NCI-H1417 (cell line): Measurements from ENCODE around the gene MTIF3.
A peak's percentile ranks its signal among the peaks of the same experiment; 100 is the strongest.

Experiments
- DNase-seq, 3 experiments: peaks; one replicate each; lab custom pipeline; 2025; lab: John Stamatoyannopoulos, UW

MTIF3 gene

DNA sequence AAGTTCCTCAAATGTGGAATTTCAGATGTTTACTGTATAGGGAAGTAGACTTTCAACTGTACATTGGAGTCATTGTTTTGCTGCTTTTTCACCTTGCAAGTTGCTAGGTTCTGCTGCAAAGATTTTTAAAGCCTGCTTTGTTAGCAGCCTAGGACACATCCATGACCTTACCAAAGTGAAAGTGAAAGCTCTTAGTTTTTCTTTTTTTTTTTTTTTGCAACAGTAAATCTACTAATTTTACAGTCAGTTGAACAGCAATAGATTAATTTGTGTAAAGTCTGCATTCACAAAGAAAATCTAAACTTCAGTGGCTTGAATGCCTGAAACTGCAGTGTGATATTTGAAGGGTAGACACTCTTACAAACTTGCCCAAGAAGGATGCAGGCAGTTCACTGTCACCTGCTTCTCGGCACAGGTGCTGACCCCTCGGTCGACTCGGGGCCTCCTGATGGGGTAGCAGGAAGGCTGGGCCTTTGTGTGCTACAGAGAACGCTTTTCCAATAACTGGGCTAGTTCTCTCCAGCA lies 5.0 kb upstream of the MTIF3 start:
- peak in 1 of 3 experiments; percentile 24 for DNase-seq

DNA sequence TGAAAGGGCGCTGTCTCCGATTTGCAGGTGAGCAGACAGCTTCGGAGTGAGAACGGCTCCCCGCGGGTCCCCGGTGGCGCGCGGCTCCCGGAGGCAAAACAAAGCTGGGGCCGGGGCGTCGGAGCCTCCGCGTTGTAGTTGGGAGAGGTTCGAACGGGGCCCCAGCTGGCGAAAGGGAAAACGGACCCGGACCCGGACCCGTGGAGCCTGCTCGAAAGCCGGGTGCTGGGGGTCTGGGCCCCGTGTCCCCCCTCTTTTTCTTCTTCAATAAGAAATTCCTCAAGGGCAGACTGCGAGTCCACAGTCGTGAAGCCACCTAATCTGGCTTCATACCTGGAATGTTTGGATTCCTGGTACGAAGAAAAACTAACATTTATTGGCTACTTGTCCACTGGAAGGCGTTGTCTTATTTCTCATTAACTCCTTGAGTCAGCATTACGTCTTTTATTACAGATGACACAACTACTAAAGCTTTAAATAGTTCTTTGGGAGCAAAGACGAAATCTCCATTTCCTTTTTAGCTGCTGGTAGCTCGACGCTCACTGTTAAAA lies 632 bp upstream of the MTIF3 start:
- peak in 2 of 3 experiments; percentile 66 to 79 for DNase-seq

DNA sequence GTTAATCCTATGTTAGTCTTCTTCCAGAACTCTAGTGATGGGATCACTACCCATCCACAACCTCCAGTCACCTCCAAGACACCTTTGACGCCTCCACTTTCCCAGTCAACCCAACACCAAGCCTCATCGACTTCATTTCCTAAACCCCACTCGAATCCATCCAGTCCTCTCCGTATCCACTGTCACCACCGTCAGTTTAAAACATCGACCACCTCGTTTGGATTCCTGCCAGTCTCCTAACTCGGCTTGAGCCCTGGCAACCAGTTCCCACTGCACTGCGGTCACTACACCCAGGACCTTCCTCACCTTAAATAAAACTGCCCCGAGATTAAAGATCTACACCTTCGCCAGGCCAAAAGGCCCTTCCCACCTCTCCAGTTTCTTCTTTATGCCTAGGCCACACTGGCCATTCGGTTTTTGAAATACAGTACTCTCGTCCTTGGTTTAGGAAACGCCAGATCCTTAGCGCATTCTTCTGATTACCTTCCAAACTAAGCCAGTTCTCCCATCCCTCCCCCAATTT lies 1.2 kb downstream of the MTIF3 start:
- DNase-seq, result peak in 2 of 3 experiments; percentile 20 to 61

DNA sequence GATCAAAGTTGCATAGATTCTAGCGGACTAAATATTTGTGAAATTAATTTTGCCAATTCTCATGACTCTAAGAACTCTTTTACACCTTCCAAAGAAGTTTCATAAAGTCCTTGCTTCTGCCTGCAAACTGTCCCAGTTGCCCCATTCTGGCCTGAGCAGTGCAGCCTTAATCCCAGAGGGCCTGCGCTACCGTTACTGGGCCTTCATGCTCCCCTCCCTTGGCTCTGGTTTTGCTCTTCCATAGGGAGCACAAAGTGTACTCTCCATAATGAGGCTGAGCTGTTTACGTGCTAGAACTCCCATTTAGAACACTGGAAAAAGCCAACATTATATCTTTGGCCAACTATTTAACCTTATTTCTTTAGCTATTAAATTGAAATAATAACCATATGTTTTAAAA lies 2.1 kb downstream of the MTIF3 start:
- no peak for DNase-seq

DNA sequence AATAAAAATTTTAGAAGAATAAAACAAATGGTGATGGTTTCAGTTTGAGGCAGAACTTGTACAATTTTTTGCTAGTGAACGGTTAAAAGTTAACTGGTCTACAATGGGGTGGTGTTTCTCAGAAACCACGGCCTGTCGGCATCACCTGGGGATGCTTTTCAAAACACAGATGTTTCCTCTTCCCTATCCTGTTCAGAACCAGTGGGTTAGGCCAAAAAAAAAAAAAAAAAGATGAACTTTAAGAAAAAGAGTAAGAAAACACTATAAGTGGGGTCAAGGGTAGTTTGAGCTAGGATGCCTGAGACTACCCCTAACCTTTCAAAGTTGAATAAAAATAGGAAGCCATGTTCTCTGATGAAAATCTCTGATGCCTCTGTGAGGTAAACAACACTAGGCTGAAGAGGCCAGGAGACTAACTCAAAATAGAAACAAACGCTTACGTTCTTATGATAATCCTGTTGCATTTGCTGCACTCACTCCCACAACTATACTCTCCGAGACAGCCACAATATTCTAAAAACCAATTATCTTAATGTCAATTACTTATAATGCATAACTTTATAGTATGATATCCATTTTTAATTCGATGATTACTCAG lies 3.3 kb downstream of the MTIF3 start:
- DNase-seq, result no peak

DNA sequence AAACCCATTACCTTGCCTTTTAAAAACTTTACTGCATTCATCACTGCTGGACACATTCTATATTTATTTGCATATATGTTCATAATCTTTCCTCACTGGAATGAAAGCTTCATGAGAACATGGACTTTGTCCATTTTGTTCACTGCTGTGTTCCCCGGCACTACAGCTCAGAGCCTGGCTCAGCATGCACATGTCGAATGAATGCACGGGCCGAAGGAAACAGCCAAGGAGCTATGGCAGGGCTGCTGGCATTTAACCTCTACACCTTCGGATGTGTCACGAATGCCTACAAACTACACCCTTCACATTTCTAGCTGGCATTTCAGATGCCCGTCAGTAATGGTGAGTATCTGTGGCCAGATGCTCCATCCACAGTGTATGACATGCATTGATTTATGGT lies 7.6 kb downstream of the MTIF3 start:
- peak in 1 of 3 experiments; percentile 23 for DNase-seq

DNA sequence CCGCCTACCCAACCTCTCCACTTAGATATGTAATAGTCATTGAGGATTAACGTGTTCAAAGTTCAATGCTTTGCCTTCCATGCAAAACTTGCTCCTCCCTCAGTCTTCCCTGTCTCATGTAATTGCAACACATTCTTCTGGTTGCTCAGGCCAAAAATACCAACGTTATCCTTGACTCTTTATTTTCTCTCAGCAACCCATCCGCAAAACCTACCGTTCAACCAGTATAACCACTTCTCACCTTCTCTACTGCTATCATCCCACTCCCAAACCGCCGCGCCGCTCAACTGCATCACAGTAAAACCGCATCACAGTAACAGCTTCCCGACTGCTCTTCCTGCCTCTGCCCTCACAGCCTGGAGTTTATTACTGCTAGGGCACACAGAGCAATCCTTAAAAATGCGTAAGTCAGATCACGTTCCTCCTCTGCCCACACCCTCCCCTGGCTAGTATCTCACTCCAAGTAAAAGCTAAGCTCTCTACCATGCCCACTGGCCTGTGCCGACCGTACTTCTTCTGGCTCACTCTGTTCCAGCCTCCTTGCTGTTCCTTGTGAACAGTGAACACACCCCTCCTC lies 8.2 kb downstream of the MTIF3 start:
- DNase-seq, result no peak

DNA sequence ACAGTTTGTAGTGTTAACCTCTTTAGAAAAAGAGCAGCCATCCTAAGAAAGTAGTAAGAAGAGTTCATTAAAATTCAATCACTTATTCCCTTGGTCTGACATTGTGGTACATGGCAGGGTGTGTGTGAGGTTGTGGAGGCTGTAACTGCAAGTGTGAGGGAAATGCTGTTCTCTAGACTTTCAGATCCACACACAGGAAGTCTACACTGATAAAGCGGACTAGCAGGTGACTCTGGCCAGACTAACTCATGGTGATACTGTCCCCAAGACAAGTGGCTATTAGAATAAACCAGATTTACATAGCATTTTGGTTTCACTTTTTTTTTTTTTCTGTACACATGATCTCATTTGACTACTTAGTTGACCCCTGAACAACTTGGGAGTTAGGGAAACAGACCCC lies 10.0 kb downstream of the MTIF3 start:
- DNase-seq, result no peak

DNA sequence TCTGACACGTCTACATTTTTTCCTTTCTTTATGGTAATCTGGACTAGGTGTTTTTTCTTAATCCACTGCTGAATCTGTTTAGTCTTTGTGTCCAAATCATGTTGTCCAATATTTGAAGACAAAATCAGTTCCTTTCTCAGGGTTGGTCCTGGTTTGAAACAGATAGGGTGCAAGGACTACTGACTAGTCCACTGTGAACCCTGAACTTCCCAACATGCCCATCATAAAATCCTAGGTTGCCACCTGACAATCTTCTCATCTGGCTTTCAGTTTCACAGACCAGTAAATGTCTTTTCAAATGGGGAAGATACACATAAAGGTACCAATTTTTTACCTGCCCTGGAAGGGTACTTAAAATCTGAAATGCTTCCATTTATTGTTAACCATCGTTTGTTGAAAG lies 13.2 kb downstream of the MTIF3 start:
- no peak for DNase-seq

DNA sequence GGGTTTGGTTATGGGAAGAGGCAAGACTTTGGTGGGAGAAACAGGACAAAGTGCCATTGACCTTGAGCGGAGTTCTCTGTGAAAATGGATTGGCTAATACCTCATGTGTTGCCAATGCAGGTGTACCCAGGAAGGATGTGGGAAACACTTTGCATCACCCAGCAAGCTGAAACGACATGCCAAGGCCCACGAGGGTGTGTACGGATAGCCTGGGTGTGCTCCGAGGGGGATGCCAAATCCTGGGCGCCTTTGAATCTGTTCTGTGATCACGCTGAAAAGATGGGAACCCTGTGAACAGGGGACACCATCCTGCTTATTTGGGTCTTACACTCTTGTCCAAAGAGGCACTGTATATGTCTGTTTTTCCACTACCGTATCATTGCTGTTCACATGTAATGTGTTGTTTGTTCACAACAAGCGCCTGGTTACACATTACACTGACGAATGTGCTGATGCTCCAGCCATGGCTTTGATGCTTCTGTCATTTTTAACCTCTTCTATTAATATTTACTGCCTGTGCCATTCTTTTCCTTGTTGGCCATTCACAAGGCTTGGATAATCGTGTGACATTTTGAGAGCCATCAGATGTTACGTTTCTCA lies 17.7 kb downstream of the MTIF3 start:
- DNase-seq, result no peak

DNA sequence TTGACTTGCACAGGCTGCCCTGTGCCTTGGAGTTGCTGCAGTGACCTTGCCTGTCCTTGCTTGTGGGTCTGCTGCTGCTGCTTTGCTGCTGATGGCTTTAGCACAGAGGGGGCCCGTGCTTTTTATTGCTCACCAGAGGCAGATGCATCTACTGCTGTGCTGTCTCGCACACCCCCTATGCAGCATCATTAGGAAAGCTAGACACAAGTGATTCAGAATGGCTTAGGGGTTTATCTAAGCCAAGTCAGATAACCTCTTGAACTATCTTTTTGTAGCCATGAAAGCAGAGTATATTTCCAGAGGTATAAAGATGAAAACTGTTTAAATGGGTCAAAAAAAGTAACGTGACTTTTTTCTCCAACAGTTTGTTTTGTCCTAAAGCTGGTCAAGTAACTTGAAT lies 18.2 kb downstream of the MTIF3 start:
- no peak for DNase-seq

DNA sequence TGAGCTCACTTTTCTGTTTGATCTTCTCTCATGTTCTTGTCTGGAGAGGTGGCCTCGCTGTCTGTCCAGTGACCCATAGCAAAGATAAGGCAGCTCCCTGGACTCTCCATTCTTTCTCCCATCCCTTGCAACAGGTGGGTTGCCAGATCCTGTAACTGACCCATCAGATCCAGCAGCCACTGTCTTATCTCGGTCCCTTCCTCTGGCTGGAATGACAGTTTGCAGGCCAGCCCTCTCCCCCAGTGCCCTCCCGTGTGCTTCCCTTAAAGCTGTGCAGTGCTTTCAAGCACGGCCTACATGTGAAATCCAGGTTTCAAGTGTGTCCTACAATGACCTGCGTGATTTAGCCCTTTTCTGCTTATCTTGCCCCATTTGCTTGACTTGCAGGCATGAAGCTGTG lies 22.2 kb downstream of the MTIF3 start:
- DNase-seq, result no peak

DNA sequence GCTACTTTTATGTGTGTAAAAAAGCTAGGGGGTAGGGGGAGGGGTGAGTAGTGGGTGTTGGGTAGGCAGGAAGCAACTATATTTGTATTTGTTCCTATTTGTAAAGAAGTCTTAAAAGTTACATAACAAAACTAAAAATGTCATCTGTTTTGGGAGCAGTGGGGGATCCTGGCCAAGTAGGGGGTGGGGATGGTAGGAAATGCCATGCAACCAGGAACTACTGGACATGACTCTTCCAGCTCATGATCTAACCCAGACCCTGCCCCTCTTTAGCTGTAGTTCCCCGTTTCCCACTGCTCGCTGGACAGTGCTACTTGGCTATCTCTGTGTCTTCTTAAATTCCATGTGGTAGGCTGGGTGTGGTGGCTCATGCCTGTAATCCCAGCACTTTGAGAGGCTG lies 22.7 kb downstream of the MTIF3 start:
- DNase-seq, result no peak

DNA sequence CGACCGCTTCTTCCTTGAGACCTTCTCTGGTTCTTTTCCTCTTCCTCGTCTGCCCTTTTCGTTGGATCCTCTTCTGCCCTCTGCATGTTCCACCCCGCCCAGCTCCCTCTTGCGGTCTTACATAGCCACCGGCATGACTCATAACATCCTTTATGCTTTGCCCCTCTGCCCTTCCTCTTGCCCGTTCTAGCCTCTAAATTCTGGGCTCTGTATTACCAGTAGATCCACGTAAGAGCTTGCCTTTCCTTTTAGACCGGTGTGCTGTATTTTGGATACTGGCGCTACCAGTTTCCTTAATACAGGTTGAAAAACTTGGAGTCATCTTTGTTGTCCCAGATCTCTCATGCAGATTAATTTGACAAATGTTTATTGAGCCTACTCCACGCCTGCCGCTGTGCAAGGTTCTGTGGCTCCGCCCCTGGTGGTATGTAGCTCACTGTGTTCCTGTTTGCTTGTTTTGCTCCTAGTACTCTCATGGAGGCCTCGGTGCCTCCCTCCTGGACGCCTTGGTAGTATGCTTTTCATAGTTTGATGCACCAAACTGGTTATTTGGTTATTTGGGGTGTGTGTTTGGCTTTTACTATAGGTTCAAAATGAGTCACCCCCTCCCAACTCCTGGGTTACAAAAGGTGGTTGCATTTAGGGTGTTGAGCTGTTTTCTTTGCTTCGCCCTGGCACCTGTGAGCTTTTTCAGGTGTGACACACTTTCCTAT lies 24.3 kb downstream of the MTIF3 start:
- peak in 2 of 3 experiments; percentile 56 to 72 for DNase-seq

DNA sequence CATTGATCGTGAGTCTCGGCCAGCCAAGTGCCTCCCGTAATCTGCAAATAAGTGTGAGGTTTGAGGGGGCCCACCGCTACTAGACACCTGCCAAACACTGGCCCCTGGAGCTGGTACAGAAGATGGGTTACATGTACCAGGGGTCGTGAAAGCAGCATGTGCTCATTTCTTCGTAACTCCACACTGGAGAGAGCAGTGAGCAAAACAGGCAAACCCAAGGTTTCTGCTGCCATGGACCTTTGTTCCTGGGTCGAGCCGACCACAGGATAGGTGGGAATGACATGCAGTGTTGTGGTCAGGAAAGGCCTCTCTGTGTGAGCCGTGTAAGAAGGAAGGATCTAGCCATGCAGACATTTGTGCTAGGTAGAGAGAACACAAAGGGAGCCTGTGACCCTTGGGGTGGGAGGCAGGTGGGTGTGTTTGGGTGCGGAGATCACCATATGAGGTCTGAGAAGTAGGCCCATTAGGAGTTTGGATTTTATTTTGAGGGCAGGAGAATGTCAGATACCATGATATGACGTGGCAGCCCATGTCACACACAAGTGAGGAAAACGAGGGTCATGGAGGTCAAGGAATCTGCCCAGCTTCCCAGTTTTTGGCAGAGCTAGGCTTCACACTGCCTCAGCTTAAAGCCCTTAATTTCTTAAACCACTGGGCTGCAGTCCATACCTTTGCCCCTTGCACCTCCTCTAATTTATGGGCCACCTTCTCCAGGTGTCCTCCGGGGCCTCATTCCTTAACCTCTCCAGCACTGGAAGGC lies 25.0 kb downstream of the MTIF3 start:
- peak in 2 of 3 experiments; percentile 7 to 40 for DNase-seq

DNA sequence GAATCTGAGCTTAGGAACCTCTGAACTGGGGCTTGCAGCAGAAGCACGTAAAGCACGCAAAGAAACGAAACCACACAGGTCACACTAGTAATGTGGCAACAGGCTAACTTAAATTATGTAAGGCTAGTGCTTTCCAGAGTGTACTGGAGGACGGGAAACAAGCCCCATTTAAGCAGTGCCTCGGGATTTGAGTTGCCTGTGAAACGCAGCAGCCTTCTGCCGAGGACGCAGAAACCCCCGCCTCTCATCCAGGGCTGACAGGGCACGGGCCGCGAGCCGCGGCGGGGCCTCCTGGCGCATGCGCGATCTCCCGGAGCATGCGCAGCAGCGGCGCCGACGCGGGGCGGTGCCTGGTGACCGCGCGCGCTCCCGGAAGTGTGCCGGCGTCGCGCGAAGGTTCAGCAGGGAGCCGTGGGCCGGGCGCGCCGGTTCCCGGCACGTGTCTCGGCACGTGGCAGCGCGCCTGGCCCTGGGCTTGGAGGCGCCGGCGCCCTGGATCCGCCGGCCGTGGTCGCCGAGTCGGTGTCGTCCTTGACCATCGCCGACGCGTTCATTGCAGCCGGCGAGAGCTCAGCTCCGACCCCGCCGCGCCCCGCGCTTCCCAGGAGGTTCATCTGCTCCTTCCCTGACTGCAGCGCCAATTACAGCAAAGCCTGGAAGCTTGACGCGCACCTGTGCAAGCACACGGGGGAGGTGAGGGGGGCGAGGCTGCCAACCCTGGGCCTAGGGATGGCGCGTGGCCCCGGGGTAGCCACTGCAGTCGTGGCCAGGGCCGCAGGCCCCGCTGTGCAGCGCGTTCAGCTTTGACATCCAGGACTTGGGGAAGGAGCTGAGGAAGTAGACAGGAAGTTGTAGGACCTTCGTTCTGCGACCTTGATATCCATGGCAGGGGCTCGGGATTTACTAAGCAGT lies 25.9 kb downstream of the MTIF3 start, which contains the start of gene GTF3A:
TSS of gene GTF3A (plus strand) at position 374 of the 912 bp plus-strand sequence.
- peak; percentile 82 to 90 (median 88) for DNase-seq

DNA sequence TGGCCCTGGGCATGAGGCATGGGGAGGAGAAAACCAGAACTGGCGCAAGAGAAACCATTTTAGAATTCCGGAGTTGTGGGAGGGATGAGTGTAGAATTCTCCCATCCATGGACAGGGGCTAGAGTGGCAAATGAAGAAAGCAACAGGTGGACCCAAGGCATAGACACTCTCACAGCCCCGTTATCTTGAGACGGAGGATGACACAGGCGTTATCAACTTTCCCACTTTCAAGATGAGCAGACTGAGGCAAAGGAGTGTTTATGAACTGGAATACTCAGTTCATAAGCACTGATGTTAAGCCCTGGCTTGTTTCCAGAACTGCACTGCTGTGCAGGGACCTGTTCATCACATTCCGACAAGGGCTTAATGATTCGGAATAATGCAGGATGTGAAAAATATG lies 27.0 kb downstream of the MTIF3 start:
- DNase-seq, result no peak

DNA sequence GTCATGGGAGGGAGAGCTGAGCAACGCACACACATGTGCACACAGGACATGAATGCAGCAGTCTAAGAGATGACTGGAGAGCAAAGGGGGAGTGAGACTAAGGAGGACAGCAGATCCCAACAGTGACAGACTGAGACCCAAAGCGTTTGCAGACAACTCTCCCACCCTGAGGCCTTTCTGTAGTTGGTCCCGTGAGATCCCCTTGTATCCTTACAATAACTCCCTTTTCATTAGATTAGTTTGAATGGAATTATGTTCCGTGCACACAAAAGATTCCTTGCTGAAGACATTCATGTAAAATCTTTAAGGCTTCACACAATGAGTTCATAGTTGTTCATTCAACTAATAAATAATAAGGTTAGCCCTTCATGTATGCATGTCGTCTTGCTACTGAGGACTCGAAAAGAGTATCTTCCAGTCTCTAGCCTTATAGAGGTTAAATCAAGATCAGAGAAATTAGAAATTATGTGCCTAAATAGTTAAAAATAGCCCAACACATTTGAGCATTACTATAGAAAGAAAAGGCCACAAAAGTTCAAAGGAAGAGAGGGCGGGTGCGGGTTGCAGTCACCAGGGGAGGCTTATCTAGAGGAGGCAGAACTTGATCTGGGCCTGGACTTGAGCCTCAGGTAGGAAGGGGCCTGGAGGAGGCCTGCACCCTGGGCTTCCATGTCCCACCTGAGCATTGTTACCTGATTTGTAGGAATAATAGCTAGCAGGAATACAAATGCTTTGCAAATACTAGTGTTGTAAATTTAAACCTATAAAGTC lies 29.1 kb downstream of the MTIF3 start:
- DNase-seq, result no peak

DNA sequence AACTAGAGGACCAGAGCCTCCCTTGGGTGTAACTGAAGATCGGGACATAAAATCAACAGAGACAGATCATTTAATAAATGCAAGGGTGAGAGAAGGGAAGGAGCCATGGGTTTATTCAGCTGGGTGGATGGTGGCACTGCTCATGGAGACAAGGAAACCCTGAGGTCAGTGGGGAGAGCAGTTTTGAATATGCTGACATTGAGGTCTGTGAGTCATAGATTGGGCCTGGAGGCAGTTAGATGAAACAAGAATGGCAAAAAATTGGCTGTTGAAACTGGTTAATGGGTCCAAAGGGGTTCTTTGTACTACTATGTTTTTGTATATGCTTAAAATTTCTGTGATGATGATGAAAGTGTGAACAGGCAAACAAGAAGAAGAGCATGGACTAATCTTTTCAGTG lies 31.0 kb downstream of the MTIF3 start:
- no peak for DNase-seq

DNA sequence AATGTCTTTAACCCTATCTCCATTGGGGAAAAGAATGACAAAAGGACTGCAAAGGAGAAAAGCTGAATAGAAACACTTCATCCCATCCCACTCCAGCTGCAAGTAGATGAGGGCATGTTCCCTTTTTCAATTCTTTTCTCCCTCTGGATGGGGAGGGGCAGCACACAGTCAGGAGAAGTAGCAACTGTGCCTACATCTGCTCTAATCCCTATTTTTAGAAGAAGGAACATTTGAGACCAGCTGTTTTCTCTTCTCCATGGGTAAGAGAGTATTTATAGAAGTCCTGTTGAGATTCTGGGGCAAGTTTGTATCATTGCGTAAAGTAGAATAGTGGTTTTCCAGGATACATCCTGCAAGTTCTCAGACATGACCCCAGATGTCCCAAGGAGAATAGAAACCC lies 35.2 kb downstream of the MTIF3 start:
- no peak for DNase-seq
